Esophagus (tissue), 2 donors: Measurements from ENCODE around the gene OSBPL2. TPM values are rescaled to one million over a fixed set of nuclear protein-coding genes. Genes with fewer than 3 reads are reported as not detected.

Experiments
- H3K27ac ChIP-seq, 2 donors: one replicate each; pipeline ENCODE4 v1.5.1; 2013; ENCODE audit warnings: low read depth in 2 of 2, mild to moderate bottlenecking in 2 of 2, inconsistent platforms in 1 of 2, low read length in 1 of 2, moderate library complexity in 1 of 2
- H3K27me3 ChIP-seq, 2 donors: one replicate each; pipeline ENCODE4 v1.6.1; 2013; ENCODE audit warnings: low read length in 2 of 2, control low read depth in 1 of 2, mild to moderate bottlenecking in 1 of 2; ENCODE audit not compliant: insufficient read depth in 2 of 2, control insufficient read depth in 1 of 2
- H3K36me3 ChIP-seq, 2 donors: one replicate each; pipeline ENCODE4 v1.6.1; 2013; ENCODE audit warnings: low read length in 1 of 2; ENCODE audit not compliant: control insufficient read depth in 2 of 2, insufficient read depth in 2 of 2
- H3K4me1 ChIP-seq, 2 donors: one replicate each; pipeline ENCODE4 v1.6.1; 2013; ENCODE audit warnings: low read length in 1 of 2; ENCODE audit not compliant: control insufficient read depth in 2 of 2, insufficient read depth in 2 of 2
- H3K4me3 ChIP-seq, 2 donors: one replicate each; pipeline ENCODE4 v1.5.1; 2013; ENCODE audit warnings: low read length in 2 of 2, mild to moderate bottlenecking in 2 of 2, low read depth in 1 of 2, moderate library complexity in 1 of 2
- H3K9me3 ChIP-seq, 2 donors: one replicate each; pipeline ENCODE4 v1.6.1; 2013; ENCODE audit warnings: mild to moderate bottlenecking in 2 of 2, low read depth in 1 of 2, low read length in 1 of 2, moderate library complexity in 1 of 2; ENCODE audit not compliant: control insufficient read depth in 2 of 2, insufficient read depth in 1 of 2
- WGBS, 2 donors: extraction: QIAGEN DNeasy Blood & Tissue Kit; methylation state at CpG; one replicate each; pipeline ENCODE4 v1.1.7; 2013; 5-methylcytosine and 5-hydroxymethylcytosine counted together
- polyA plus RNA-seq, 2 donors: library from polyadenylated mRNA; stranded (reverse); fragments of 200-250 nt; gene quantifications; one replicate each; pipeline ENCODE4 v1.2.3, GENCODE V29; 2013
- donor health status: healthy with polysubstance abuse.
- donor health status: Bipolar disorder and iron deficiency.

The OSBPL2 gene
- polyA plus RNA-seq, 2 donors = 31.2 to 32.3 TPM

- Histone ChIP-seq H3K36me3 (peaks cover 0 to 23% of the 10 kb centered on the region in 2 donors), H3K27ac (peak overlapping the region in 1 of 2 donors; percentile 29), H3K4me3 (no peak overlapping the region), H3K27me3 (no peaks in the 10 kb centered on the region), H3K9me3 (no peaks in the 10 kb centered on the region), H3K4me1 (peaks cover 14 to 35% of the 10 kb centered on the region in 2 donors)
- 69 to 81% methylated on average over 22 of the region's 22 CpGs for WGBS, 2 donors
Measured at GRCh38 chr20:62246872-62247652, 8.7 kb downstream of the OSBPL2 start.

- Histone ChIP-seq H3K4me3 (no peak overlapping the region), H3K36me3 (peaks cover 0 to 21% of the 10 kb centered on the region in 2 donors), H3K27me3 (no peaks in the 10 kb centered on the region), H3K4me1 (peaks cover 12 to 27% of the 10 kb centered on the region in 2 donors), H3K27ac (no peak overlapping the region), H3K9me3 (no peaks in the 10 kb centered on the region)
- 85 to 86% methylated on average over 6 of the region's 6 CpGs for WGBS, 2 donors
Measured at GRCh38 chr20:62248890-62249560, 10.7 kb downstream of the OSBPL2 start.

GRCh38 chr20:62252342-62252966 lies 14.1 kb downstream of the OSBPL2 start:
- H3K27me3 ChIP-seq = no peaks in the 10 kb centered on the region
- no peaks in the 10 kb centered on the region for H3K9me3 ChIP-seq
- H3K36me3 ChIP-seq = peaks cover 0 to 21% of the 10 kb centered on the region in 2 donors
- no peak overlapping the region for H3K27ac ChIP-seq
- no peak overlapping the region for H3K4me3 ChIP-seq
- 85 to 90% methylated on average over 26 of the region's 26 CpGs for WGBS, 2 donors
- H3K4me1 ChIP-seq = peaks cover 3 to 11% of the 10 kb centered on the region in 2 donors

GRCh38 chr20:62253398-62253797 lies 15.1 kb downstream of the OSBPL2 start:
- no peaks in the 10 kb centered on the region for H3K27me3 ChIP-seq
- no peaks in the 10 kb centered on the region for H3K9me3 ChIP-seq
- peaks cover 0 to 24% of the 10 kb centered on the region in 2 donors for H3K36me3 ChIP-seq
- H3K4me1 ChIP-seq = peaks cover 3 to 11% of the 10 kb centered on the region in 2 donors
- H3K27ac ChIP-seq = no peak overlapping the region
- H3K4me3 ChIP-seq = no peak overlapping the region
- 78 to 87% methylated on average over 6 of the region's 6 CpGs for WGBS, 2 donors

GRCh38 chr20:62254021-62254724 lies 15.9 kb downstream of the OSBPL2 start:
- no peaks in the 10 kb centered on the region for H3K27me3 ChIP-seq
- H3K4me3 ChIP-seq = no peak overlapping the region
- H3K9me3 ChIP-seq = no peaks in the 10 kb centered on the region
- H3K27ac ChIP-seq = no peak overlapping the region
- H3K36me3 ChIP-seq = peaks cover 0 to 31% of the 10 kb centered on the region in 2 donors
- H3K4me1 ChIP-seq = peaks cover 3 to 11% of the 10 kb centered on the region in 2 donors
- WGBS, 2 donors = 75 to 81% methylated on average over 24 of the region's 24 CpGs

GRCh38 chr20:62255976-62256375 lies 17.7 kb downstream of the OSBPL2 start:
- 95% methylated on average over 10 of the region's 10 CpGs for WGBS, 2 donors
- no peaks in the 10 kb centered on the region for H3K9me3 ChIP-seq
- H3K4me1 ChIP-seq = peaks cover 0 to 5% of the 10 kb centered on the region in 2 donors
- no peak overlapping the region for H3K4me3 ChIP-seq
- H3K36me3 ChIP-seq = peaks cover 3 to 42% of the 10 kb centered on the region in 2 donors
- H3K27me3 ChIP-seq = no peaks in the 10 kb centered on the region
- H3K27ac ChIP-seq = no peak overlapping the region

GRCh38 chr20:62258499-62259293 lies 20.4 kb downstream of the OSBPL2 start:
- WGBS, 2 donors = 77 to 78% methylated on average over 20 of the region's 20 CpGs
- Histone ChIP-seq H3K9me3 (no peaks in the 10 kb centered on the region), H3K27me3 (no peaks in the 10 kb centered on the region), H3K27ac (peak overlapping the region in 1 of 2 donors; percentile 13), H3K4me1 (peaks cover 0 to 5% of the 10 kb centered on the region in 2 donors), H3K4me3 (no peak overlapping the region), H3K36me3 (peaks cover 11 to 58% of the 10 kb centered on the region in 2 donors)

- Histone ChIP-seq H3K36me3 (peaks cover 14 to 60% of the 10 kb centered on the region in 2 donors), H3K27me3 (no peaks in the 10 kb centered on the region), H3K4me1 (peaks cover 0 to under 1% of the 10 kb centered on the region in 2 donors), H3K4me3 (no peak overlapping the region), H3K9me3 (no peaks in the 10 kb centered on the region), H3K27ac (no peak overlapping the region)
- WGBS, 2 donors = 91 to 93% methylated on average over 8 of the region's 8 CpGs
Measured at GRCh38 chr20:62259294-62259565, 20.9 kb downstream of the OSBPL2 start.

GRCh38 chr20:62262064-62262463 lies 23.7 kb downstream of the OSBPL2 start:
- H3K9me3 ChIP-seq = no peaks in the 10 kb centered on the region
- H3K27ac ChIP-seq = no peak overlapping the region
- 91 to 93% methylated on average over 10 of the region's 10 CpGs for WGBS, 2 donors
- H3K4me1 ChIP-seq = no peaks in the 10 kb centered on the region
- H3K36me3 ChIP-seq = peaks cover 15 to 64% of the 10 kb centered on the region in 2 donors
- H3K4me3 ChIP-seq = no peak overlapping the region
- no peaks in the 10 kb centered on the region for H3K27me3 ChIP-seq
